Gastrocnemius medialis (tissue), 4 donors: ENCODE data around the gene HMGA1.
A peak's percentile ranks its signal among the peaks of the same experiment; 100 is the strongest.

ENCODE experiments used
- POLR2A ChIP-seq, 2 donors: fragments of 450-650 bp; IDR thresholded peaks; one replicate each; pipeline ENCODE4 v1.6.1; 2017; ENCODE audit warnings: antibody characterized with exemption in 2 of 2, mild to moderate bottlenecking in 2 of 2, moderate library complexity in 2 of 2
- TF ChIP-seq, protein P1 (sequence below), 5 experiments: fragments of 450-650 bp in 3 of 5; fragments of 200-600 bp in 2 of 5; sonication (generic) in 2 of 5; IDR thresholded peaks in 4 of 5; conservative IDR thresholded peaks in 1 of 5; 1 replicate in 4 of 5; 2 replicates in 1 of 5; pipeline ENCODE4 v1.5.1; 2016 to 2019; ENCODE audit warnings: antibody characterized with exemption in 5 of 5, mild to moderate bottlenecking in 3 of 5, moderate library complexity in 3 of 5

DNA sequence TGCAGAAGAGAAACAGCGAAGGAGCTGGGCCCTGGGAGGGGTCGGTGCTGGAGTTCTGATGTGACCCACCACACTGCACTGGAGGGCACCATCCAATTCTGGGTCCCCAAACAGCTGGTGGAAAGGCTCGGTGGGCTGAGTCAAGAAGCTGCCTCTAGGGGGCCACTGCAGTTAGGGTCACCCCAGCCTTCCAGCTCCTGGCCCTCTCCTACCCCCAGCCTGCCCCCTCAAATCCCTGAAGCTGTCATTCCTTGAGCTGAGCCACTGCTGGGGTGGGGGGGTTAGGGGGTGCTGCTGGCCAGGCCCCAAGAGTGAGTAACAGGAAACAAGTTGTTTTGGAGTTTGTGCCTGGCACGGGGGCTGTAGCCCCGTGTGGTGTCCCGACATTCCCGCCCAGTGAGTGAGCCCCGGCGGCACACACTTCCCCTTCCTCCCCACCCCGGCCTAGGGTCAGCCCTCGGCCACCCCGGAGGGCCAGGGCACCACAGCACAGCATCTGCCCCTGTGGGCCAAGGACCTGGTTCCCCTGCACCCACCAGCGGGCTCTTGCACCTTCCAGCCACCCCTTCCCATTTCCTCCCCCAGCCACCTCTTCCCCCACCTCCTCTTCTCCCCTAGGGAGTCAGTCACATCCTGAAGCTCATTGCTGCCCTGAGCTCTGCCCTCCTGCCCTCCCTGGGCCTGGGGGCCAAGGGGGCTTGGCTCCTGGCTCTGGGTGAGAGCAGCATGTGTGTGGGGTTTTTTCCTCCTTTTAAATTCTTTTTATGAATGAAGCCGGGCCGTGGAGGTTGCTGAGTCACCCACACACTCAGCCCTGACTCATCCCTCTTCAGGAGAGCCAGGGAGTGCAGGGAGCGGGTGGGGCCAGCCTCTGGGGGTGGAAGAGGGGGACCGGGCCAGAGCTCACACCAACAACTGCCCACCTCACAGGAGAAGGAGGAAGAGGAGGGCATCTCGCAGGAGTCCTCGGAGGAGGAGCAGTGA lies 7.5 kb downstream of the HMGA1 start:
- TF ChIP-seq, protein P1, sequence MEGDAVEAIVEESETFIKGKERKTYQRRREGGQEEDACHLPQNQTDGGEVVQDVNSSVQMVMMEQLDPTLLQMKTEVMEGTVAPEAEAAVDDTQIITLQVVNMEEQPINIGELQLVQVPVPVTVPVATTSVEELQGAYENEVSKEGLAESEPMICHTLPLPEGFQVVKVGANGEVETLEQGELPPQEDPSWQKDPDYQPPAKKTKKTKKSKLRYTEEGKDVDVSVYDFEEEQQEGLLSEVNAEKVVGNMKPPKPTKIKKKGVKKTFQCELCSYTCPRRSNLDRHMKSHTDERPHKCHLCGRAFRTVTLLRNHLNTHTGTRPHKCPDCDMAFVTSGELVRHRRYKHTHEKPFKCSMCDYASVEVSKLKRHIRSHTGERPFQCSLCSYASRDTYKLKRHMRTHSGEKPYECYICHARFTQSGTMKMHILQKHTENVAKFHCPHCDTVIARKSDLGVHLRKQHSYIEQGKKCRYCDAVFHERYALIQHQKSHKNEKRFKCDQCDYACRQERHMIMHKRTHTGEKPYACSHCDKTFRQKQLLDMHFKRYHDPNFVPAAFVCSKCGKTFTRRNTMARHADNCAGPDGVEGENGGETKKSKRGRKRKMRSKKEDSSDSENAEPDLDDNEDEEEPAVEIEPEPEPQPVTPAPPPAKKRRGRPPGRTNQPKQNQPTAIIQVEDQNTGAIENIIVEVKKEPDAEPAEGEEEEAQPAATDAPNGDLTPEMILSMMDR (IDR thresholded peaks at IDR 0.05 in 4 of 5, conservative IDR thresholded peaks at IDR 0.05 in 1 of 5) = peak in 3 of 5 experiments; percentile 10 to 35 (median 19)
- no peak for TF ChIP-seq POLR2A (IDR thresholded peaks at IDR 0.05)
